HepG2 (cell line): ENCODE data around the gene KDM8. TPM values are rescaled to one million over a fixed set of nuclear protein-coding genes. Genes with fewer than 3 reads are reported as not detected.

Source experiments
- ELF3 ChIP-seq: IDR thresholded peaks from 2 replicates; pipeline ENCODE4 v1.6.1; 2016; ENCODE audit warnings: missing genetic modification reagents, missing compliant biosample characterization
- HBP1 ChIP-seq: IDR thresholded peaks from 2 replicates; pipeline ENCODE4 v1.6.1; 2016; ENCODE audit warnings: low read depth, control low read depth
- IKZF4 ChIP-seq: sonication (generic); formaldehyde crosslinking; IDR thresholded peaks from 2 replicates; pipeline ENCODE4 v1.5.1; 2020; ENCODE audit warnings: borderline replicate concordance, mild to moderate bottlenecking, low read depth, missing genetic modification reagents; ENCODE audit errors: not compliant biosample characterization
- LCORL ChIP-seq, 2 experiments: fragments of 450-650 bp in 1 of 2; sonication (generic) in 1 of 2; formaldehyde crosslinking in 1 of 2; IDR thresholded peaks; 2 replicates each; pipeline versions ENCODE4 v1.5.0 to v1.6.1; 2017 to 2020; ENCODE audit warnings: antibody characterized with exemption in 1 of 2, missing genetic modification reagents in 1 of 2
- MAZ ChIP-seq, 2 experiments: sonication (generic) in 1 of 2; formaldehyde crosslinking in 1 of 2; IDR thresholded peaks; 2 replicates each; pipeline versions ENCODE4 v1.5.0 to v1.6.1; 2012 to 2020; ENCODE audit warnings: low read depth in 2 of 2, mild to moderate bottlenecking in 2 of 2, borderline replicate concordance in 1 of 2, improper control_type of control experiment in 1 of 2, low read length in 1 of 2, missing genetic modification reagents in 1 of 2, moderate library complexity in 1 of 2
- MXI1 ChIP-seq: IDR thresholded peaks from 3 replicates; pipeline ENCODE4 v1.6.1; 2012; ENCODE audit warnings: low read depth, low read length, inconsistent platforms, borderline replicate concordance
- PATZ1 ChIP-seq: sonication (generic); formaldehyde crosslinking; IDR thresholded peaks from 2 replicates; pipeline ENCODE4 v1.4.0; 2020; ENCODE audit warnings: missing genetic modification reagents
- RXRB ChIP-seq: IDR thresholded peaks from 2 replicates; pipeline ENCODE4 v1.6.1; 2016; ENCODE audit warnings: borderline replicate concordance, missing genetic modification reagents, missing compliant biosample characterization
- SAP130 ChIP-seq: IDR thresholded peaks from 2 replicates; pipeline ENCODE4 v1.6.1; 2016; ENCODE audit warnings: low read depth
- SRSF9 ChIP-seq: fragments of 200-400 bp; formaldehyde crosslinking; IDR thresholded peaks from 2 replicates; pipeline ENCODE4 v1.6.1; 2018; ENCODE audit warnings: borderline replicate concordance, mild to moderate bottlenecking, low read depth, low read length; ENCODE audit not compliant: insufficient read depth, poor library complexity, severe bottlenecking
- TEAD3 ChIP-seq: optimal IDR thresholded peaks from 2 replicates; pipeline ENCODE3; 2016; ENCODE audit warnings: borderline replicate concordance
- YEATS2 ChIP-seq: sonication (generic); formaldehyde crosslinking; IDR thresholded peaks from 2 replicates; pipeline ENCODE4 v1.4.0; 2020; ENCODE audit warnings: missing genetic modification reagents, borderline replicate concordance
- ZBTB7A ChIP-seq: sonication (generic); formaldehyde crosslinking; IDR thresholded peaks from 2 replicates; pipeline ENCODE4 v1.8.0; 2022; ENCODE audit warnings: mild to moderate bottlenecking, missing genetic modification reagents
- ZMYM4 ChIP-seq: sonication (generic); formaldehyde crosslinking; IDR thresholded peaks from 2 replicates; pipeline ENCODE4 v1.8.1; 2023; ENCODE audit warnings: mild to moderate bottlenecking, missing genetic modification reagents
- ZNF180 ChIP-seq: sonication (generic); formaldehyde crosslinking; IDR thresholded peaks from 2 replicates; pipeline ENCODE4 v1.4.0; 2020; ENCODE audit warnings: low read depth, missing genetic modification reagents, borderline replicate concordance
- ZNF20 ChIP-seq: sonication (generic); formaldehyde crosslinking; IDR thresholded peaks from 2 replicates; pipeline ENCODE4 v1.4.0; 2020; ENCODE audit warnings: mild to moderate bottlenecking, moderate library complexity, missing genetic modification reagents
- ZNF224 ChIP-seq: sonication (generic); formaldehyde crosslinking; IDR thresholded peaks from 2 replicates; pipeline ENCODE4 v1.5.0; 2020; ENCODE audit warnings: mild to moderate bottlenecking, missing genetic modification reagents
- ZNF614 ChIP-seq: IDR thresholded peaks from 2 replicates; pipeline ENCODE4 v1.6.1; 2018; ENCODE audit warnings: missing biosample characterization, missing genetic modification reagents, inconsistent platforms, borderline replicate concordance
- ZNF644 ChIP-seq: IDR thresholded peaks from 2 replicates; pipeline ENCODE4 v1.6.1; 2016; ENCODE audit warnings: low read depth
- ZSCAN21 ChIP-seq: sonication (generic); formaldehyde crosslinking; IDR thresholded peaks from 2 replicates; pipeline ENCODE4 v1.8.0; 2022; ENCODE audit warnings: mild to moderate bottlenecking, missing genetic modification reagents, moderate library complexity, borderline replicate concordance
- polyA plus RNA-seq, 8 experiments: library from polyadenylated mRNA; depleted of rRNA in 3 of 8; stranded (reverse) in 7 of 8; unstranded in 1 of 8; fragments of >200 nt; fragmentation: Illumina TruSeq in 4 of 8; extraction: Trizol in 4 of 8; gene quantifications; 2 replicates each; pipeline versions ENCODE4 v1.2.1 to v1.2.3, GENCODE V29; 2011 to 2016; ENCODE audit warnings: low read depth in 4 of 8, missing spikeins in 1 of 8, mixed read lengths in 1 of 8; ENCODE audit not compliant: insufficient read depth in 1 of 8
- total RNA-seq, 5 experiments: library from RNA; depleted of rRNA; stranded (reverse); fragments of >200 nt; fragmentation: Illumina TruSeq; extraction: Trizol; gene quantifications; 2 replicates each; pipeline ENCODE4 v1.2.3, GENCODE V29; 2016; ENCODE audit warnings: low read depth in 1 of 5
- TF ChIP-seq, protein P1 (sequence below): sonication (generic); formaldehyde crosslinking; conservative IDR thresholded peaks from 2 replicates; pipeline ENCODE4 v1.4.0; 2020; ENCODE audit warnings: missing genetic modification reagents
- TF ChIP-seq, protein P2 (sequence below): sonication (generic); formaldehyde crosslinking; IDR thresholded peaks from 2 replicates; pipeline ENCODE4 v1.5.0; 2020; ENCODE audit warnings: missing genetic modification reagents, mild to moderate bottlenecking, borderline replicate concordance

The KDM8 gene
- total and polyA plus RNA-seq, 2 of the 13 experiments (the other 11 are each of a cell fraction or from before 2014, with no cell fraction given): 3.3 to 8.6 TPM

DNA sequence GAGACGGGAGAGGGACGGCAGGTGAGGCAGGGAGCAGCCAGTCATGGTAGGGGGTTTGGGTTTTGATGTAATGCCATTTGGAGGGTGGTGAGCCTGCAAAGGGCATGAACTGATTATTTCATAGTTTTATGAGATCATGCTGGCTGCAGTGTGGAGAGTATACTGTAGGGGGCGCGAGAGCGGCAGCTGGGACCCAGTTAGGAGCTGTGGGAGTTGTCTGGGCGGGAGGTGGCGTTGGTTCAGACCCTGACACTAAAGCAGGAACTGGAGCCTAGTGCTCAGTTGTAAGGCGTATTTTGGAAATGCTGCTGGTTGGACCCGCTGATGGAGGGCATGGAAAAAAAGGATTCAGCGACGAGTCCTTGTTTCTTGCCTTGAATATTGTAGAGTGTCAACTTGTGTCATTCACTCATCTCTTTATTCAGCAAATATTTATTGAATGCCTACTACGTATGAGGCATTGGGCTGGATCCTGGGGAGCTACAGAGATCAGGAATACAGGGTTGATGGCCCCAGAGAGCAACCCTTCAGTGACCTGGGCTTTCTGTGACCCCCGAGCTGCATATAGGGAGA lies 23.7 kb upstream of the KDM8 start (continued):
- TF ChIP-seq ZMYM4 (peak; percentile 43; the same call in 1 of the 2 replicates), ZNF644 (0 out of 2 replicates have a peak, but pooled peaks have one; percentile 17), ZSCAN21 (CRISPR knock-in tag) (0 out of 2 replicates have a peak, but pooled peaks have one; percentile 27), ELF3 (CRISPR knock-in tag) (peak; percentile 44; the same call in 1 of the 2 replicates), ZNF20 (no peak), MAZ (IDR thresholded peaks at IDR 0.05; ENCODE audit: borderline replicate concordance, low read depth, low read length) (peak; percentile 59; the same call in 1 of the 2 replicates), MAZ (CRISPR knock-in tag; IDR thresholded peaks at IDR 0.05; ENCODE audit: low read depth) (no peak), SAP130 (CRISPR knock-in tag) (peak; percentile 37; the same call in 1 of the 2 replicates), RXRB (CRISPR knock-in tag) (peak; percentile 43; the same call in 1 of the 2 replicates), ZNF224 (CRISPR knock-in tag) (no peak), IKZF4 (CRISPR knock-in tag) (peak; percentile 26), ZBTB7A (CRISPR knock-in tag) (no peak), ZNF614 (CRISPR knock-in tag) (no peak), YEATS2 (CRISPR knock-in tag) (peak; percentile 40; the same call in 1 of the 2 replicates), SRSF9 (no peak), ZNF180 (CRISPR knock-in tag) (no peak), MXI1 (peak; percentile 34; the same call in 1 of the 3 replicates), PATZ1 (peak; percentile 54; the same call in 1 of the 2 replicates), LCORL (IDR thresholded peaks at IDR 0.05) (no peak), LCORL (CRISPR knock-in tag; IDR thresholded peaks at IDR 0.05) (0 out of 2 replicates have a peak, but pooled peaks have one; percentile 27), HBP1 (CRISPR knock-in tag) (0 out of 2 replicates have a peak, but pooled peaks have one; percentile 57), TEAD3 (CRISPR knock-in tag) (peak; percentile 56)
- TF ChIP-seq, protein P1, sequence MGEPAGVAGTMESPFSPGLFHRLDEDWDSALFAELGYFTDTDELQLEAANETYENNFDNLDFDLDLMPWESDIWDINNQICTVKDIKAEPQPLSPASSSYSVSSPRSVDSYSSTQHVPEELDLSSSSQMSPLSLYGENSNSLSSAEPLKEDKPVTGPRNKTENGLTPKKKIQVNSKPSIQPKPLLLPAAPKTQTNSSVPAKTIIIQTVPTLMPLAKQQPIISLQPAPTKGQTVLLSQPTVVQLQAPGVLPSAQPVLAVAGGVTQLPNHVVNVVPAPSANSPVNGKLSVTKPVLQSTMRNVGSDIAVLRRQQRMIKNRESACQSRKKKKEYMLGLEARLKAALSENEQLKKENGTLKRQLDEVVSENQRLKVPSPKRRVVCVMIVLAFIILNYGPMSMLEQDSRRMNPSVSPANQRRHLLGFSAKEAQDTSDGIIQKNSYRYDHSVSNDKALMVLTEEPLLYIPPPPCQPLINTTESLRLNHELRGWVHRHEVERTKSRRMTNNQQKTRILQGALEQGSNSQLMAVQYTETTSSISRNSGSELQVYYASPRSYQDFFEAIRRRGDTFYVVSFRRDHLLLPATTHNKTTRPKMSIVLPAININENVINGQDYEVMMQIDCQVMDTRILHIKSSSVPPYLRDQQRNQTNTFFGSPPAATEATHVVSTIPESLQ (CRISPR knock-in tag): no peak
- TF ChIP-seq, protein P2, sequence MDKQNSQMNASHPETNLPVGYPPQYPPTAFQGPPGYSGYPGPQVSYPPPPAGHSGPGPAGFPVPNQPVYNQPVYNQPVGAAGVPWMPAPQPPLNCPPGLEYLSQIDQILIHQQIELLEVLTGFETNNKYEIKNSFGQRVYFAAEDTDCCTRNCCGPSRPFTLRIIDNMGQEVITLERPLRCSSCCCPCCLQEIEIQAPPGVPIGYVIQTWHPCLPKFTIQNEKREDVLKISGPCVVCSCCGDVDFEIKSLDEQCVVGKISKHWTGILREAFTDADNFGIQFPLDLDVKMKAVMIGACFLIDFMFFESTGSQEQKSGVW (CRISPR knock-in tag): no peak
